GM12878 (cell line): ENCODE results near the gene KLRC2. TPM values are rescaled to one million over a fixed set of nuclear protein-coding genes. Genes with fewer than 3 reads are reported as not detected.
A peak's percentile ranks its signal among the peaks of the same experiment; 100 is the strongest.

ENCODE experiments used
- ASH2L ChIP-seq: fragments of 300-600, 200-600 bp; sonication (generic); IDR thresholded peaks from 2 replicates; pipeline ENCODE4 v1.6.1; 2017; ENCODE audit warnings: low read depth, mild to moderate bottlenecking, borderline replicate concordance
- CHD1 ChIP-seq: IDR thresholded peaks from 2 replicates; pipeline ENCODE4 v1.6.1; 2012; ENCODE audit warnings: low read depth, low read length, improper control_type of control experiment
- CREM ChIP-seq: IDR thresholded peaks from 2 replicates; pipeline ENCODE4 v1.6.1; 2014; ENCODE audit warnings: antibody characterized with exemption, low read depth
- CTCF ChIP-seq, 3 experiments: IDR thresholded peaks in 2 of 3; conservative IDR thresholded peaks in 1 of 3; 2 replicates each; pipeline ENCODE4 v1.5.1; 2011; ENCODE audit warnings: low read depth in 3 of 3, low read length in 3 of 3, mild to moderate bottlenecking in 3 of 3, control low read depth in 2 of 3, moderate library complexity in 2 of 3, inconsistent platforms in 1 of 3, mixed read lengths in 1 of 3; ENCODE audit not compliant: control insufficient read depth in 2 of 3, insufficient read depth in 1 of 3; ENCODE audit errors: extremely low read depth in 1 of 3
- DPF2 ChIP-seq: fragments of 450-650 bp; IDR thresholded peaks from 2 replicates; pipeline ENCODE4 v1.6.1; 2017; ENCODE audit warnings: mild to moderate bottlenecking
- E4F1 ChIP-seq: fragments of 450-650 bp; IDR thresholded peaks from 2 replicates; pipeline ENCODE4 v1.6.1; 2018; ENCODE audit warnings: borderline replicate concordance, mild to moderate bottlenecking; ENCODE audit not compliant: partially characterized antibody
- EP300 ChIP-seq, 2 experiments: fragments of 150-350 bp in 1 of 2; IDR thresholded peaks; 2 replicates each; pipeline ENCODE4 v1.6.1; 2011 to 2012; ENCODE audit warnings: low read depth in 2 of 2, low read length in 2 of 2, borderline replicate concordance in 1 of 2, improper control_type of control experiment in 1 of 2, inconsistent platforms in 1 of 2; ENCODE audit not compliant: control insufficient read depth in 1 of 2
- ESRRA ChIP-seq: IDR thresholded peaks from 2 replicates; pipeline ENCODE4 v1.6.1; 2012; ENCODE audit warnings: mild to moderate bottlenecking, low read length, improper control_type of control experiment
- JUNB ChIP-seq: IDR thresholded peaks from 2 replicates; pipeline ENCODE4 v1.6.1; 2016; ENCODE audit warnings: antibody characterized with exemption, mild to moderate bottlenecking
- MAX ChIP-seq: IDR thresholded peaks from 2 replicates; pipeline ENCODE4 v1.6.1; 2012; ENCODE audit warnings: low read depth, low read length, improper control_type of control experiment
- MXI1 ChIP-seq: fragments of 150-350 bp; IDR thresholded peaks from 2 replicates; pipeline ENCODE4 v1.6.1; 2011; ENCODE audit warnings: low read depth, mild to moderate bottlenecking, inconsistent platforms, low read length, improper control_type of control experiment
- RUNX3 ChIP-seq: IDR thresholded peaks from 2 replicates; pipeline ENCODE4 v1.6.1; 2012; ENCODE audit warnings: low read length, inconsistent platforms
- SIN3A ChIP-seq: IDR thresholded peaks from 2 replicates; pipeline ENCODE4 v1.6.1; 2012; ENCODE audit warnings: low read depth, low read length, improper control_type of control experiment
- SMAD5 ChIP-seq: IDR thresholded peaks from 2 replicates; pipeline ENCODE4 v1.6.1; 2016; ENCODE audit warnings: antibody characterized with exemption, low read depth
- SMC3 ChIP-seq: IDR thresholded peaks from 2 replicates; pipeline ENCODE4 v1.6.1; 2011; ENCODE audit warnings: low read length, improper control_type of control experiment, borderline replicate concordance
- SUPT20H ChIP-seq: IDR thresholded peaks from 2 replicates; pipeline ENCODE4 v1.6.1; 2011; ENCODE audit warnings: low read depth, mild to moderate bottlenecking, low read length, moderate library complexity, borderline replicate concordance; ENCODE audit not compliant: control insufficient read depth
- YBX1 ChIP-seq: fragments of 450-650 bp; IDR thresholded peaks from 2 replicates; pipeline ENCODE4 v1.6.1; 2016; ENCODE audit warnings: antibody characterized with exemption
- ZBTB40 ChIP-seq: fragments of 450-650 bp; IDR thresholded peaks from 2 replicates; pipeline ENCODE4 v1.6.1; 2016; ENCODE audit warnings: mild to moderate bottlenecking, moderate library complexity, borderline replicate concordance
- polyA plus RNA-seq, 11 experiments: library from polyadenylated mRNA; depleted of rRNA in 4 of 11; unstranded in 6 of 11; stranded (reverse) in 5 of 11; fragments of >200 nt; fragmentation: Nextera tagmentation in 4 of 11; fragmentation: Illumina TruSeq in 1 of 11; extraction: Ambion mirVana in 4 of 11; extraction: Trizol in 1 of 11; gene quantifications; 1 replicate in 1 of 11; 2 replicates in 10 of 11; pipeline versions ENCODE4 v1.2.1 to v1.2.3, GENCODE V29; 2011 to 2016; ENCODE audit warnings: inconsistent platforms in 2 of 11, missing spikeins in 2 of 11, low read depth in 1 of 11
- total RNA-seq, 4 experiments: library from RNA; depleted of rRNA in 3 of 4; stranded (reverse); fragments of >200 nt in 3 of 4; fragmentation: Illumina TruSeq in 1 of 4; extraction: Trizol in 1 of 4; gene quantifications; 2 replicates each; pipeline versions ENCODE4 v1.2.1 to v1.2.3, GENCODE V29; 2013 to 2021

Gene KLRC2
- total and polyA plus RNA-seq, 10 of the 15 experiments (the other 5 are each of a cell fraction or from before 2014, with no cell fraction given), result 0.15 to 0.40 (median 0.20) TPM; not detected in 5

- peak; percentile 31; the same call in 1 of the 2 replicates for TF ChIP-seq JUNB
- TF ChIP-seq MXI1, result no peak
- TF ChIP-seq SIN3A, result no peak
- TF ChIP-seq E4F1, result no peak
- TF ChIP-seq SMC3, result no peak
- peak; percentile 70; the same call in 1 of the 2 replicates for TF ChIP-seq CREM
- TF ChIP-seq DPF2, result peak; percentile 74
- no peak for TF ChIP-seq ESRRA
- TF ChIP-seq ASH2L, result no peak
- no peak for TF ChIP-seq MAX
- TF ChIP-seq SUPT20H, result no peak
- no peak for TF ChIP-seq YBX1
- TF ChIP-seq CHD1, result no peak
- TF ChIP-seq SMAD5, result no peak
- no peak for TF ChIP-seq CTCF (IDR thresholded peaks at IDR 0.05 in 2 of 3, conservative IDR thresholded peaks at IDR 0.05 in 1 of 3; ENCODE audit: control insufficient read depth in 2 of 3, extremely low read depth in 1 of 3, insufficient read depth in 1 of 3, low read depth in 3 of 3, low read length in 3 of 3)
- TF ChIP-seq RUNX3, result peak; percentile 99
- peak; percentile 72 to 74 for TF ChIP-seq EP300 (IDR thresholded peaks at IDR 0.05; ENCODE audit: borderline replicate concordance in 1 of 2, control insufficient read depth in 1 of 2, low read depth in 2 of 2, low read length in 2 of 2)
- no peak for TF ChIP-seq ZBTB40
Observed at GRCh38 chr12:10392394-10392930, 43.3 kb downstream of the KLRC2 start (continued).
